Eye (tissue), 1 donor: ENCODE results near the gene MEPE.

Experiments
- DNase-seq: peaks from one replicate; pipeline ENCODE4 v3.0.0-alpha.2; 2015

The MEPE gene

DNA sequence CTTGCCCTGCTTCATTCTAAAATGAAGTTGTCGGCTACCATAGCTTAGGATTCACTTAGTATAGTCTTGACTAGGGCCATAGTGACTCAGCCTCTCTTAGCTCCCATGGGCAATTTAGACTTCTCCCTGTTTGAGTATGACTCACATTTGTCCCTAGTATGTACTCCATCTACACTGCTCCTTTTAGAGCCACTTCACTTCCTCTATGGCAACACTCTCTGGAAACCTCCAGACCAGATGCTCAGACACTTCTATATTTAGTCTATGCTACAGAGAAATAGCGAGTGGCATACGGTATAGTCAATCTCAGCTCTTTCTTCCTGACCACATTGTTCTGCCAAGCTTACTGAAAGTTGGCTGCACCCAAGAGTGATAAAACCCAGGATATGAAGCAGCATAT lies 11.2 kb downstream of the MEPE start:
- no peak for DNase-seq

DNA sequence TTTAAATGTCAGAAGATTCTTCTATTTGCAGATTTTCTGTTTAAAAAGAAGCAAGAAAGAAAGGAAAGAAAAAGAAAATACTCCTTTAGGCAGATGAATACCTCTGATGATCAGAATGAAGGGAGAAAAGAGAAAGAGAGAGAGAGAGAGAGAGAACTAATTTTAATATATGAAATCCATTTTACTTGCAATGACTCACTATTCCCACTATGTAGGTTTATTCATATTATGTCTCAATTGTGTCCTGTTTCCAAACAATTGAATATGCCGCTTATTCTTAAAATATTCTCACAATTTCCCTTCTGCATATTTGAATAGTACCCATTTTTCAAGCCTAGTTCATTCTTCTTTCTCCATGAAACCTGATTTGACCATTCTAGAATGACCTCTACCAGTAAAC lies 11.7 kb downstream of the MEPE start:
- no peak for DNase-seq

DNA sequence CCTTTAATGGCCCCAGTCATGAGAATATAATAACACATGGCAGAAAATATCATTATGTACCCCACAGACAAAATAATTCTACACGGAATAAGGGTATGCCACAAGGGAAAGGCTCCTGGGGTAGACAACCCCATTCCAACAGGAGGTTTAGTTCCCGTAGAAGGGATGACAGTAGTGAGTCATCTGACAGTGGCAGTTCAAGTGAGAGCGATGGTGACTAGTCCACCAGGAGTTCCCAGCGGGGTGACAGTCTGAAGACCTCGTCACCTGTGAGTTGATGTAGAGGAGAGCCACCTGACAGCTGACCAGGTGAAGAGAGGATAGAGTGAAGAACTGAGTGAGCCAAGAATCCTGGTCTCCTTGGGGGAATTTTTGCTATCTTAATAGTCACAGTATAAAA lies 13.5 kb downstream of the MEPE start:
- no peak for DNase-seq

DNA sequence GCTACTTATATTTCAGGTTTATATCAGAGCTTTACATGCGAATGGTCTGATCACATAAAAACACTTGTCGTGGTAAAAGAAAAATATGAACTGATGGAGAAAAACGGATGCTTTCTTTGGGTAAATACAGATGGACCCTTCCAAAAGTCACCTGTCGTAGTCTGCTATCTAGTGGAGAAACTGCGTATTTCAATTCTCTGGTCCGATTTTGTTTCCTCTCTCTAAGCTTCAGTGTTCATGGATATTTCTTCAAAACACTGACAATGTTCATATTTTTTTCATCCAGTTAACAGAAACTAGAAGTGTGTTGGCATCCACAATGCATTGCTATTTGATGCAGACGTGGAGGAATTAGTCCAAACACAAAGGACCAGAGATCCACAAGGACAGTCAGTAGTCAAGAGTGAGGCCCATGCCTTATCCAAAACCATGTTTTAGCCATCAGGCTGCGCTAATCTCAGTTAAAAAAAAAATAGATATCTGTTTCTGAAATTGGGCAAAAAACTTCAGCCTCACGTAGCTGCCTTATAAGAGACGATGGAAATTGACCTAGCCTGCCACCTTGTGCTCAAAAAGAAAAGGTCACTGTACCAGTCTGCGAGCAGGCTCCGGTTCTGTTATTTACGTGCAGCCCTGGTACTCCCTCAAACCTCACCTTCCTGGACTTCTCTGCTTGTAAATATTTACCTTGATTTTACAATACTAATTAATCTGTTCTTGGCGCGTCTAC lies 16.0 kb downstream of the MEPE start:
- DNase-seq: peak; percentile 78

DNA sequence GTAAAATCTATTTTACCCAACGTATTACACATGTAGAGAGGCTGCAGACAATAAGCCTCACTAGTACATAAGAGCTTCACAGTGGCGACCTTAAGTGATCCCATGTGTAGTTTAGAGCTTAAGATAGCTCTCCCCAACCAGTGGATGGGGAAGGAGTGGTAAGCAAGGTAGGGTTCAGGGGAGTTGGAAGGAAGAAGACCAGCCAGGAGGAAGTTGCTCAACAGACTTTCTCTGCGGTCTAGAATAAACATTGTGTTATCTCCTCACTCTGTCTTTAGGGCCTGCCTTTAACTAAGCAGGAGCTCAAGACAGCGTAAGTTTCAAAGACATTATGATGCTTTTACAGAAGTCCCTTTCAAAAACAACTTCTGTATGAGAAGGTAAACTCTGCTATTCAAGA lies 16.8 kb downstream of the MEPE start:
- DNase-seq: no peak

DNA sequence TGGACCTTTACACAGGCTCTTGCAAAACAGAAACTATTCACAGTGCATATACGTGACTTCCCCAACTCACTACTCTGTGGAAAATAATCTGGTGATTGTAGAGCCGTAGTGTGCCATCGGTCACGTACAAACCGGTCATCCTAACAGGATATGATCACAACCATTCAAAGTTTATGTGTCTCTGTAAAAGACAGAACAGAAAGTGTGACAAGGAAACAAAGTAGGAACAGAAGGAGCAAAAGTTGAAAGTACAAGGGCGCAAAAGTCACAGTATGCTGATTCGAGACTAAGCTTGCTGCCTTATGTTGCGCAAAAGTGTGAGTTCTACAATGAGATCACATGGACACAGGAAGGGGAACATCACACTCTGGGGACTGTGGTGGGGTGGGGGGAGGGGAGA lies 18.6 kb downstream of the MEPE start:
- no peak for DNase-seq

DNA sequence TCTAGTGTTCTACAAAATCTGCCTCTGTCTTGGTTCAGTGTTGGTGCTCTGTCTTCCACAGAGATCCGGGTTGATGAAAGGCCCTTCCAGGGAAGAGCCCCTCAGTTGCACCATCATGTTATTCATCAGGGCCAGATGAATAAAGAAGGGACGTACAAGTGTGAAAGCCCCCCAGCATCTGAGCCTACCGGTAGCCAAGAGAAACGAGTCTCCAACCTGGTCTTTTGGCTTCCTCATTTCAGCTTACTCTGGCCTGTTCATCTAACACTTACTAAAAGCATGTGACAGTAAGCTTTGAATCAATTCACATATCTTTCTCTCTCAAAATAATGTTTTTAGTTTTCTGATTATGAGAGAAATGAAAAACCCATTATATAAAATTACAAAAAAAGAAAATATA lies 19.2 kb downstream of the MEPE start:
- DNase-seq: no peak

DNA sequence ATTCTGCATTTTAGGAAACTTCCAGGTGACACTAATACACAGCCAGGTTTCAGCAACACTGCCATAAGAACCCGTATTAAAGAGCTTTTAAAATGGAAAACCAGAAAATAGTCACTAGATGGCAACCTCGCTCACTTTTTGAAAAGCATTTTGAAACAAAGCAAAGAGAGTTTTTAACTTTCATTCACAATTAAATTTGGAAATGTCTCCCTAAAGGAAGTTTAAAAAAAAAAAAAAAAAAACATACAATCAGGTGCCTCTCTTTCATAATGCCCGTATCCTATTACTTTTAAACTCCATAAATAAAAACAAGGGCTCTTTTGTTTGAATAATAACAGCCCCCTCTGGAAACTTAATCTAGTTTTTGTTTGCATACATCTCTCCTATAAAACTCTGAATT lies 20.3 kb downstream of the MEPE start:
- DNase-seq: peak; percentile 82

DNA sequence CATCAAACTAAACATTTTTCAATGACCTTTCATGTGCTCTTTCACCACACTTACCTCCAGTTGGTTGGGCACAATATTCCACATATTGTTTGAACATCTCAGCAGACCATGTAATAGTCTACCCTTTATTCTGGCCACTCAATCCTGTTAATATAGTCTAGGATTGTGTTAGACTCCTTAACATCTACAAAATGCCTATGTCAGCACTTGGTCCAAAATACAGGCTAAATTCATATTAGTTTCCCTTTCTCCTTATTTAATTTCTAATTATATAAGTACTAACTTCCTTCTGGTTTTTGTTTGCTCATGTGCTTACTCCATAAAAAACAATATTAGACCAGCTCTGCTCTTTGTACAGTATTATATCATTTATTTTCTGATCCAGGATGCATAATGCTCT lies 21.1 kb downstream of the MEPE start:
- DNase-seq: no peak

DNA sequence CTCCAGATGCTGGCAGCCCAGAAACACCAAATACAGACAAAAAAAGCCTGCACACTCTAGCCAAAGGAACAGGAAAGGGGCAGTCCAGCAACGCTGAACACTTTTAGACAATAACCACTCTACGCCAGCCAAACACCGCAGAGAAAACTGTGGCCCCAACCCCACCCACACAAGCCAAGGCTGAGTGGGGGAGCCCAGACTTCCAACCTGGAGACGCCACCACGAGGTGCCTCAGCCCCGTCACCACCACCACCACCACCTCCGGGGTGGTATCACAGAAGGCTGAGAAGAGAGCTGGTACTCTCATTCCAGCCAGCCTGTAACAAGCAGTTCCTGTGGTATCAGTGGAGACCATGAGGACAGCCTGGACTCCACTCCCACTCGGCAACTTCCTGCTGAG lies 22.8 kb downstream of the MEPE start:
- no peak for DNase-seq

DNA sequence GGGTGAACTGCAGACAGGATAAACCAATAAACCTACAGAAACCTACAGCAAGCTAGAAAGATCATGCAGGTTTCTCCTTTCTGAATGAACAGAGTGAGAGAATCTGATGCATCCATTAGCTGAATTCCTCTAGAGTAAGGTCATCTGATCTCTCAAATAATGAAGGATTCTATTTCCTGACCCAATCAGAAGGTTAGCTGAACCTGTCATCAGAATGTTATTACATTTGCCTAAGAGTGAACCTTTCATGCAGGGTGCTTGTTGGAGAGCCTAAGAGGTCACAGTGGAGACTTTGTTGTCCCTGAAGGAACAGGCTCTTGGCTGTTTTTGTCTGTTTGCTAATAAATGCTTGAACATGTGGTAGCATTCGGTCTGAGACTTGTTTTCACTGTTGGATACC lies 24.0 kb downstream of the MEPE start:
- no peak for DNase-seq

DNA sequence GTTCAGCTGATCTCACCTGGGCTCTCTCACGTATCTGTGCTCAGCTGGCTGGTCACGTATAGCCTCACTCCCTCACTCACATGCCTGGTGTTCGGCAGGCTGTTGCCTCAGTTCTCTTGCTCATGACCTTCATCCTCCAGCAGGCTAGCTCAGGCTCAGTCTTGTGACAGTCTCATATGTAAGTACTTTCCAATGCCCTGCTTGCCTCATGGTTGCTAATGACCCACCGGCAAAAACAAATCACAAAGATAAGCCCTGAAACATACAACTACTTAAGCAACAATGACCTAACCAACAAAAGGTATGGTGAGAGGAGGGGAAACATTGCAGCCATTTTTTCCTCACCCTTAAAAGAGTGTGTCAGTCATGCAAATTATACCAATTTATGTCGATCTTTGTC lies 25.0 kb downstream of the MEPE start:
- no peak for DNase-seq

DNA sequence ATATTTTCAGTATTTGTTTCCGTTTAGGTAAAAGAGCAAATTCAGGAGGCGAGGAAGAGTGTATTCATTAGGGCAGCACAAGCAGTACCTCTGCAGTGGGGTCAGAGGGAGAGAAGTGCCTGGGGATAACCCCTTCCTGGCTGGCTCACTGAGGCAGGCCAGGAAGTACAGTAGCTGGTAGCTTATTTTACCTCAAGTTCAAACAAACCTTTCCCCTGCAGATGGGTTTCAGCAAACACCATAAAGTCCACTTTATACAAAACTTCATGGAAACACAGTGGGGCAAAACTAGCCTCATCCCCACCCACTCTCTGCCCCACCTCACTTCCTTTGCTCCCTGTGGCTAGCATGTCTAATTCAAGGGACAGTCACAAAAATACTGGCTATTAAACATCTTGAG lies 29.5 kb downstream of the MEPE start:
- no peak for DNase-seq

DNA sequence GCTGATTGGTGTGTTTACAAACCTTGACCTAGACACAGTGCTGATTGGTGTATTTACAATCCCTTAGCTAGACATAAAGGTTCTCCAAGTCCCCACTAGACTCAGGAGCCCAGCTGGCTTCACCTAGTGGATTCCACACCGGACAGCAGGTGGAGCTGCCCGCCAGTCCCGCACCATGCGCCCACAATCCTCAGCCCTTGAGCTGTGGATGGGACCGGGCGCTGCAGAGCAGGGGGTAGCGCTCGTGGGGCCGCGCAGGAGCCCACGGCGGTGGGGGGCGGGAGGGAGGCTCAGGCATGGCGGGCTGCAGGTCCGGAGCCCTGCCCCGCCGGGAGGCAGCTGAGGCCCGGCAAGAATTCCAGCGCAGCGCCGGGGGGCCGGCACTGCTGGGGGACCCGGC lies 30.7 kb downstream of the MEPE start:
- DNase-seq: no peak

DNA sequence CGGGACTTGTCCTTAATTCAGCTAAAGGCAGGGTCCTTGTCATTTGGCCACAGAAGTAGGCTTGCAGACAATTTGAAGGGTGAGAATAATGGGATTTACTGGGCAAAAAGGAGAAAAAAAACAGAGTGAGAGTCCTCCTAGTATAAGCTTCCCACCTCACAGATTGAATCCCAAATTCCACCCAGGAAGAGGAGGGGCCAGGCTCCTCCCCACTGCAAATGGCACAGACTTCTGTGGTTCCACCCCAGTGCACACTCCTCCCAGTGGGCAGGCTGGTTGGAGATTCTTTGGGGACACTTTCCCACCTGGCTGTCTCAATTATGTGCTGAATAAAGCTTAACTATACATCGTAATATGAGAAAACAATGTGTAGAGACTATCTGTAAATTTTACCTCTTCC lies 31.6 kb downstream of the MEPE start:
- DNase-seq: no peak

DNA sequence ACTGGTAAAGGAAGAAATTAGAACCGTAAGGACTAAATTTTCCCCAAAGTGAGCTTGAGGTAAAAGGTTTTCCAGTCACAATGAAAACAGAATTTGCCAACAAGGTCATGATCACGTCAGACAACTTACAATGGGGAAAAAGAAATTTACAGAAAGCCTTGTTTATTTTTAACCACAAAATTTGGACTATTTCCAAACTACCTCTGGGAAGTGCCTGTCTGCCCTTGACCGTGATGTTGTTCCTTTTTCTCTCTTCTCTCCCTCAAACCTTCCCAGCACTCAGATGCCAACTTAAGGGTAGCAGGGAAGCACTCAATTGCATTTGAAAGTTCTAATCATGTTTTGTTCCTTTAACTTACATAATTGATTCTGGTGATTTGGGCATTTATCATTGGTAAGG lies 32.5 kb downstream of the MEPE start:
- DNase-seq: no peak

DNA sequence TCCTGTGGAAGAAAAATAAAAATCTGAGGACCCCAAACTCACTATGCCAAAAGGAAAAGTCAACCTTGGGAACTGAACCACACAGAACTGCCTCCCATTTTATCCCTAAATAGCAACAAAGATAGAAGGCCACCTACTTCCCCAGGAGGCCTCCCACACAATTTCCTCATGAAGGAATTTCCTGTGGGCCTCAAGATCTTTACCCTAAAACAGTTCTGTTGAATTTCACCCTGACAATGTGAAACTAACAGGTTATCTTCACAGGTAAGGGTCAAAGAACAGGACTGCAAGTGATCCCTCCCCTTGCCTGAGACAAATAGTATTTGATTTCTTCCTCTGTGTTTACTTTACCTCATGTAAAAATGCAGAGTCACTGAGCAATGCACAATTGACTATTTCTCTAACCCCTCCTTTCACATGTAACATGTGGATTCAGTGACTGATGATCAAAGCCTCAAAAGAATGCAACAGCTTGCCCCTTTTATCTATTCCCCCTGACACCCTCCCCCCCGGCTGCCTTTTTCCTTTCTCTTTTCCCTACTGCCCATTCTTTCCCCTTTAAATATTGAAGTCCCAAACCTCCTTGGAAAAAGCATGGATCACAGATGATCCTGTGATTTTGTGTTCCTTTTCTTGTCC lies 33.3 kb downstream of the MEPE start:
- no peak for DNase-seq

DNA sequence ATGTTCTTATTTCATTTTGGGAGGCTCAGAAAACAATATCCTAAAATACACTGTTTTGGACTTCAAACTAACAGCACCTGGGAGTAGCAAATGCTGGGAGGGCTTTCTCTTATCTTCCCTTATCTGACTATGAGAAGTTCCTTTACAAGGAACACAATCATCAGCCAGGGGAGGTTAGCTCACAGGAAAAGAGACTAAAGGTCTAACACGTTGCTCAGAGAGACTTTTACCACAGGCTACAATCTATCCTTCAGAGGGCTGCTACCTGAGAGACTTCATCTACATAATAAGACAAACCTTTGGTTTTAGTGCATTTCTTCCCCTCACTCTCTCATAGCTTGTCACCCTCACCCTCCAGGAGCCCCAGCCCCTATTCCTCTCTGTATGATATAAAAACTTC lies 35.8 kb downstream of the MEPE start:
- no peak for DNase-seq

DNA sequence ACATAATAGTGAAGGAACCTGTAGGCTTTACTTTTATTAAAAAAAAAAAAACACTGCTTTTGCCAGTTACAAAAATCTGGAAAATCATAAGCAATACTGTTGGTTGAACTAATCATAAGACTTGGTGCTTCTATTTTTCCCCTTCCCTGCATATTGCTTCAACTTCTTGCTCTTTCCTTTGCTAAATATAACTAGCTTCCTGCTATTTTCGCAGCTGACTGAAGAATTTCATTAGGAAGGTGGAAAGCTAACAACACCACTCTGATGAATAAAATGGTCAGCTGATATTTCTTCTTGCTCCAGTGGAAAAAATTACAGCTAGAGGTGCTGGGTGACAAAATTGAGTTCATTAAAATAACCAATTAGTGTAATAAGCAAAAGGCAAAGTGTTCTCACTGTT lies 39.3 kb downstream of the MEPE start:
- peak; percentile 10 for DNase-seq

DNA sequence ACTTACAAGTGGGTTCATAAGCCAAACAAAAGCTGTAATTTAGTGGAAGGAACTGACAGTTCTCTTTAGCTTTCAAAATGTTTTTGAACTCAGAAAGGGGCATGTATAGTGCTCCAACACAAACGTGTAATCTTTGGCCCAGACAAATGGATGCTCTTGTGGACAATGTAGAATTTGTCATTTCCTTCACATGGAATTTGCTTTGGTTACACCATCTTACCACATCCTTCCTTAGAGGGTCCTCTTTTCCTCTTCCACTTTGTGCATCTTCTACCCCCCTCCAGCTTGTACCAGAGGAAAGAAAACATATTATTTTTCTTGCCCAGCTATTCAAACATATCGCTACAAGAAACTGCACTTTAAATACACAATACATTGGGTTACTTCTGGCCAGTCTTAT lies 42.4 kb downstream of the MEPE start:
- no peak for DNase-seq

DNA sequence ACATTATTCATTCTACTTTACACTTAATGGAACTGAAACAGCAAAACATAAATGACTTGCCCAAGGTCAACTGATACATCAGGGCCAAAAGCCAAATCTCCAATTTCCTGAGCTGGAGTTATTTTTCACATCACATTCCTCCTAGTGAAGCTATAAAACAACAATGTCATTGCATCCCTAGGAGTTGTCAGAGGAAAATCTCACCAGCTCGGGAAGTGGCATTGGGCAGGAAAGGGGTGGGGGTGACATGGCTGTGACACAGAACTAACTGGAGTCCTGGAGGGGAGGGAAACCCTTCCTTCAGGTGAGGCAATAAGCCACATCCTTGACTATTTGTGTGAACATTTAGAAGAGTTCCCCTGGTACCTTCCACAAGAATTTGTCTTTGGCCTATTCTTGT lies 47.3 kb downstream of the MEPE start:
- no peak for DNase-seq

DNA sequence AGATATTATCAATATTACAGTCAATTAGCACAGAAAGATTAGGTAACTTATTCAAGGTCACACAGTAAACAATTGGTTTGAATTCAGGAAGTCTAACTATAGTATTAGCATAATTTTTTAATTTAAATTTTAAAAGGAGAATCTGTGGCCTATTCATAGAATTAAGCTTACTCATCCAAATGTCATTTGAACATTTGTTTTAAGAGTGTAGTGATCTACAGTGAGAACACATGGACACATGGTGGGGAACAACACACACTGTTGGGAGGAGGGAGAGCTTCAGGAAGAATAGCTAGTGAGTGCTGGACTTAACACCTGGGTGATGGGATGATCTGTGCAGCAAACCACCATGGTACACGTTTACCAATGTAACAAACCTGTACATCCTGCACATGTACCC lies 48.3 kb downstream of the MEPE start:
- DNase-seq: no peak

DNA sequence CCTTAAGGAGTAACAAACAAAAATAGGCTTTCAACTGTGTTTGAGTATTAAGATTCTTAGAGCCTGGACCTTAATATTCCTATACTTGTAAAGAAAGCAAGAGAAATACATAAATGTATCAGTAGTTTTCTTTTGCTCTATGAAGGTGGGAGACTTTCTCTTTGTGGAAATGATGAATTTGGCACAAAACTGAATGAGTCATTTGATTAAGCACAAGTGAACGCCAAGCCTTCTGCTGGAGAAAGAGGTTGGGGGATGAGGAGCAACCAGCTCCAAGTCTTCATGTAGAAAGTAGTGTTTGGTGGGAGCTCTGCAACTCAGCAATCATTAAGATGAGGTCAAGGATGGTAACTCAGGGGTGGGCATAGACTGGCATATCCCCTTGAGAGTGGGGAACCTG lies 49.6 kb downstream of the MEPE start:
- DNase-seq: no peak

DNA sequence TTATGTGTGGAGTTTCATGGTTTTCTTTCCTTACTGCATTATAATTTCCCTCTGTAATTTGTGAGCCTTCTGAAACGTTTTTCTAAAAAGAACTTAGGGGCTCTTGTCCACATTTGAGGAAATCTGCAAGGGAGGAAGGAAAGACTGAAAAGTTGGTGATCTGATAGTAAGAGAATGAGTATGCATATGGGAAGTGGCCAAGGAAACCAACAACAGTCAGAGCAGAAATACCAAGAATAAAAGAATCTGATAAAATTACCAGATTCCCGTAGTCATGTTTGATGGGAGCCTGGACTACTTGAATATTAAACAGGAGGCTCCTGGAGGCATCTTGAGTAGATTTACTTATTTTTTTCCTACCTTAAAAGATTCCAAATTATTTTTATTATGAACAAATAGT lies 50.1 kb downstream of the MEPE start:
- no peak for DNase-seq

DNA sequence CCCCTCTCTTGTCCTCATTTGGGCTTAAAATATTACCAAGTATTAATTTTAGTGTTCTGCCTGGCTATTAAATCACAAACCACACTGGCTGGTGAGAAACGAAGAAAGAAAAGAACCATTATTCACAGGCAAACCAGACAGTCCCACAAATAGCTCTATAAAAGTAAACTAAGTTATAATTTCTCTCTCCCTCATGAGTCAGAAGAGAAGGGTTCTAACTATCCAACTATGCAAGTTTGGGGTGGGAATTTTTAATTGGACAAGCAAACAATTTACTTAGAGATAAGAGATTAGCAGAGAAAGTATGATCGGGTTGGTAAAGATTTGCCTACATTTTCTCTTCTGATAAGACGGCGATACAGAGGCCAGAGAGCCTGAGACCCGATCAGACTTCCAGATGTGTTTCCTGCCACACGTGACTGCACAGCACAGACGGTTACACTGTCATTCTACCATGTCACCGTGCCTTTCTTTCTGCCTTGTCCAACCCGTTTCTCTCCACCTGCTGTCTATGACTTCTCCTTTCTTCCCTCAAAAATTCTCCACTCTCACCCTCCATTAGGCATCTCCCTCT lies 52.3 kb downstream of the MEPE start:
- DNase-seq: no peak
